ENCODE data around the gene EMILIN2. TPM values are rescaled to one million over a fixed set of nuclear protein-coding genes. Genes with fewer than 3 reads are reported as not detected.

Gene EMILIN2
- polyA plus RNA-seq, 1 donor (not counting 4 experiments of a cell fraction or from before 2014, with no cell fraction given): 0.07 TPM

DNA sequence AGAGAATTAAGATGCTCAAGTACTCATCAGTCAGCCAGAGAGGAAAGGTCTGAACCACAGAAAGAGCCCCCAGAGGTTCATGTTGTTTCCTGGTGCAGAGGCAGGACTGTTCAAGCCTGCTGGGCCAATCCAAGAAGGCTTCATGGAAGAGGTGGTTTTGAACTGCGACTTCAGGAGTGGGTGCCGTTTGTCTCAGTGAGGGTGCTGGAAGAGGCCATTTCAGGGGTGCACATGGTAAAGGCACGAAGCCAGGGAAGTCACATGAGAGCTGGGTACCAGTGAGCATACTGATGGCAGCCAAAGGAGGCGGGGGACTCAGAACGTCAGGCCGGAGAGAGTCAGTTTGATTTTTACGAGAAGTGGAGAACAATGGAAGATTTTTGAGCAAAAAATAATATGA lies 55.5 kb downstream of the EMILIN2 start:
- H3K79me2 ChIP-seq (ENCODE audit: control insufficient read depth, insufficient read depth, low read length): no peaks in the 10 kb centered on the region
- TF ChIP-seq, protein P1, sequence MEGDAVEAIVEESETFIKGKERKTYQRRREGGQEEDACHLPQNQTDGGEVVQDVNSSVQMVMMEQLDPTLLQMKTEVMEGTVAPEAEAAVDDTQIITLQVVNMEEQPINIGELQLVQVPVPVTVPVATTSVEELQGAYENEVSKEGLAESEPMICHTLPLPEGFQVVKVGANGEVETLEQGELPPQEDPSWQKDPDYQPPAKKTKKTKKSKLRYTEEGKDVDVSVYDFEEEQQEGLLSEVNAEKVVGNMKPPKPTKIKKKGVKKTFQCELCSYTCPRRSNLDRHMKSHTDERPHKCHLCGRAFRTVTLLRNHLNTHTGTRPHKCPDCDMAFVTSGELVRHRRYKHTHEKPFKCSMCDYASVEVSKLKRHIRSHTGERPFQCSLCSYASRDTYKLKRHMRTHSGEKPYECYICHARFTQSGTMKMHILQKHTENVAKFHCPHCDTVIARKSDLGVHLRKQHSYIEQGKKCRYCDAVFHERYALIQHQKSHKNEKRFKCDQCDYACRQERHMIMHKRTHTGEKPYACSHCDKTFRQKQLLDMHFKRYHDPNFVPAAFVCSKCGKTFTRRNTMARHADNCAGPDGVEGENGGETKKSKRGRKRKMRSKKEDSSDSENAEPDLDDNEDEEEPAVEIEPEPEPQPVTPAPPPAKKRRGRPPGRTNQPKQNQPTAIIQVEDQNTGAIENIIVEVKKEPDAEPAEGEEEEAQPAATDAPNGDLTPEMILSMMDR (optimal IDR thresholded peaks at IDR 0.05 in 1 of 3, IDR thresholded peaks at IDR 0.05 in 1 of 3, conservative IDR thresholded peaks at IDR 0.05 in 1 of 3; ENCODE audit: extremely low read depth in 1 of 3, insufficient read depth in 2 of 3, low read length in 3 of 3): no peak
- TF ChIP-seq EZH2 (IDR thresholded peaks at IDR 0.05; ENCODE audit: low read length): no peak
- no peak overlapping the region for H2AFZ ChIP-seq (ENCODE audit: control insufficient read depth, low read length)
- no peak overlapping the region for H3K4me3 ChIP-seq (ENCODE audit: control insufficient read depth in 2 of 3, extremely low read depth in 1 of 3, insufficient read depth in 2 of 3, low read depth in 1 of 3, low read length in 3 of 3)
- no peak for DNase-seq (ENCODE audit: low read depth, low spot score)
- no peak for FAIRE-seq
- no peaks in the 10 kb centered on the region for H4K20me1 ChIP-seq (ENCODE audit: control insufficient read depth, extremely low read depth, insufficient read depth, low read length)
- H3K9me1 ChIP-seq (ENCODE audit: control insufficient read depth, extremely low read depth, insufficient read depth, low read length): no peaks in the 10 kb centered on the region
- no peaks in the 10 kb centered on the region for H3K36me3 ChIP-seq (ENCODE audit: control insufficient read depth in 2 of 2, extremely low read depth in 1 of 2, insufficient read depth in 2 of 2, low read length in 2 of 2)
- dilution Hi-C loops (cut with MboI; ENCODE audit: extremely low pct_ligation_motif_present, low sequenced_read_pairs): no loop called here
- H3K4me2 ChIP-seq (ENCODE audit: control insufficient read depth, extremely low read depth, insufficient read depth, low read depth, low read length): no peak overlapping the region
- peaks cover 38% of the 10 kb centered on the region for H3K27me3 ChIP-seq (ENCODE audit: control insufficient read depth, extremely low read depth, insufficient read depth, low read length)
- H3K9ac ChIP-seq (ENCODE audit: control insufficient read depth, extremely low read depth, insufficient read depth, low read length): no peak overlapping the region
- H3K9me3 ChIP-seq (ENCODE audit: control insufficient read depth, low read depth, low read length): no peaks in the 10 kb centered on the region
- H3K27ac ChIP-seq (ENCODE audit: control insufficient read depth, insufficient read depth, low read length): no peak overlapping the region
- H3K4me1 ChIP-seq (ENCODE audit: control insufficient read depth, extremely low read depth, insufficient read depth, low read length): no peaks in the 10 kb centered on the region

DNA sequence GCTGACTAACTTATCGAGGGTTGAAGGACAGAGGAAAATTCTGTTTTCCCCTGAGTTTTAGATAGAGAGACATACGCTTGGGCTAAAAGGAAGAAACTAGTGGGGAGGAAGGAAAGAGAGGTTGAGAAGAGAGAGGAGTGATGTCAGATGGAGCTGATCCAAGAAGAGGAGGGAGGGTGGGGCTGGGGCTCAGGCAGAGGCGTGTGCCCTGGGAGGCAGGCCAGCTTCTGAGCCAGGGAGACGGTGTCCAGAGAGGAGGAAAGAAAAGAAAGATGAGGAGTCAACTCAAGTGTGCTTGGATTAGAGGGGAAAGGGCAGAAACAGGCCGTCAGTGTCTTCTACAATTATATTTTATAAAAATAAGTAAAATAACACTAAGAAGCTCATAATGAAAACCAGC lies 56.2 kb downstream of the EMILIN2 start:
- Histone ChIP-seq H3K27ac (ENCODE audit: control insufficient read depth, insufficient read depth, low read length) (no peak overlapping the region), H2AFZ (ENCODE audit: control insufficient read depth, low read length) (no peak overlapping the region), H4K20me1 (ENCODE audit: control insufficient read depth, extremely low read depth, insufficient read depth, low read length) (no peaks in the 10 kb centered on the region), H3K4me2 (ENCODE audit: control insufficient read depth, extremely low read depth, insufficient read depth, low read depth, low read length) (no peak overlapping the region), H3K79me2 (ENCODE audit: control insufficient read depth, insufficient read depth, low read length) (no peaks in the 10 kb centered on the region), H3K4me1 (ENCODE audit: control insufficient read depth, extremely low read depth, insufficient read depth, low read length) (no peaks in the 10 kb centered on the region), H3K4me3 (ENCODE audit: control insufficient read depth in 2 of 3, extremely low read depth in 1 of 3, insufficient read depth in 2 of 3, low read depth in 1 of 3, low read length in 3 of 3) (no peak overlapping the region), H3K9me3 (ENCODE audit: control insufficient read depth, low read depth, low read length) (no peaks in the 10 kb centered on the region), H3K36me3 (ENCODE audit: control insufficient read depth in 2 of 2, extremely low read depth in 1 of 2, insufficient read depth in 2 of 2, low read length in 2 of 2) (no peaks in the 10 kb centered on the region), H3K9ac (ENCODE audit: control insufficient read depth, extremely low read depth, insufficient read depth, low read length) (no peak overlapping the region), H3K27me3 (ENCODE audit: control insufficient read depth, extremely low read depth, insufficient read depth, low read length) (peaks cover 43% of the 10 kb centered on the region), H3K9me1 (ENCODE audit: control insufficient read depth, extremely low read depth, insufficient read depth, low read length) (no peaks in the 10 kb centered on the region)
- DNase-seq (ENCODE audit: low read depth, low spot score) (no peak), FAIRE-seq (no peak)
- dilution Hi-C loops (cut with MboI; ENCODE audit: extremely low pct_ligation_motif_present, low sequenced_read_pairs): no loop called here
- TF ChIP-seq EZH2 (IDR thresholded peaks at IDR 0.05; ENCODE audit: low read length): no peak
- TF ChIP-seq, protein P1 (optimal IDR thresholded peaks at IDR 0.05 in 1 of 3, IDR thresholded peaks at IDR 0.05 in 1 of 3, conservative IDR thresholded peaks at IDR 0.05 in 1 of 3; ENCODE audit: extremely low read depth in 1 of 3, insufficient read depth in 2 of 3, low read length in 3 of 3): no peak

Data from keratinocyte (primary cell).